Measurements from ENCODE around the gene CLMN.

- TF ChIP-seq EZH2 (IDR thresholded peaks at IDR 0.05) (no peak), POLR2AphosphoS5 (IDR thresholded peaks at IDR 0.05; ENCODE audit: borderline replicate concordance, low read depth, low read length) (no peak)
These were observed 81.0 kb downstream of the CLMN start for GRCh38 chr14:95238487-95239298.
